K562 (cell line): Measurements from ENCODE around the gene MAB21L3.

ENCODE experiments used
- RAD21 ChIP-seq, 2 experiments: fragments of 250-450 bp in 1 of 2; fragments of 450-650 bp in 1 of 2; sonication (Bioruptor Pico) in 1 of 2; formaldehyde crosslinking in 1 of 2; IDR thresholded peaks in 1 of 2; conservative IDR thresholded peaks in 1 of 2; 2 replicates each; pipeline versions ENCODE4 v1.4.0 to v1.8.0; 2020 to 2022; ENCODE audit warnings: mild to moderate bottlenecking in 2 of 2, moderate library complexity in 1 of 2
- SP2 ChIP-seq: IDR thresholded peaks from 2 replicates; pipeline ENCODE4 v1.6.1; 2011; ENCODE audit warnings: mild to moderate bottlenecking, low read depth, low read length, moderate library complexity; ENCODE audit not compliant: poor library complexity, severe bottlenecking; ENCODE audit errors: extremely low read depth

DNA sequence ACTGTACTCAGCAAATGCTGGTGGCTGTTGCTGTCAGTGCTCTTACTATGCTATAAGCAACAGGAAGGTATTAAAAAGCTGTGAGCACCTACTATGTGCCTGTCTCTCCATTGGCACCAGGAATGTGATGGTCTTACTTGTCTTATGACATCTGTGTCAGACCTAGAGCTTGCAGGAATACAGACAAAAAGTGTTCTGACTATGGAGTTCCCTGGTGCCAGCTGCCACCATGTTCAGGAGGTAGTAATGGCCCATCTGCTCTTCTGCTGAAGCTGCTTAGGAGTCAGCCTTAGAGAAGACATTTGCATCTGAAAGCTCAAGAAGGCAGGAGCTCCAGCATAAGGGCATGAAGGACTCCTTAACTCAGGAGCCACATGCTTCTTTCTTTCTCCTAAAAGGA, 52.3 kb downstream of the MAB21L3 start:
- no peak for TF ChIP-seq RAD21 (CRISPR knock-in tag; conservative IDR thresholded peaks at IDR 0.05 in 1 of 2, IDR thresholded peaks at IDR 0.05 in 1 of 2)
- no peak for TF ChIP-seq SP2
